Measurements from ENCODE around the gene ACSL3.
"Not testable (repeated sequence)": the region's sequence is repeated elsewhere in the genome, so short reads cannot be mapped to it uniquely, and the experiment has no call there.

Gene ACSL3

DNA sequence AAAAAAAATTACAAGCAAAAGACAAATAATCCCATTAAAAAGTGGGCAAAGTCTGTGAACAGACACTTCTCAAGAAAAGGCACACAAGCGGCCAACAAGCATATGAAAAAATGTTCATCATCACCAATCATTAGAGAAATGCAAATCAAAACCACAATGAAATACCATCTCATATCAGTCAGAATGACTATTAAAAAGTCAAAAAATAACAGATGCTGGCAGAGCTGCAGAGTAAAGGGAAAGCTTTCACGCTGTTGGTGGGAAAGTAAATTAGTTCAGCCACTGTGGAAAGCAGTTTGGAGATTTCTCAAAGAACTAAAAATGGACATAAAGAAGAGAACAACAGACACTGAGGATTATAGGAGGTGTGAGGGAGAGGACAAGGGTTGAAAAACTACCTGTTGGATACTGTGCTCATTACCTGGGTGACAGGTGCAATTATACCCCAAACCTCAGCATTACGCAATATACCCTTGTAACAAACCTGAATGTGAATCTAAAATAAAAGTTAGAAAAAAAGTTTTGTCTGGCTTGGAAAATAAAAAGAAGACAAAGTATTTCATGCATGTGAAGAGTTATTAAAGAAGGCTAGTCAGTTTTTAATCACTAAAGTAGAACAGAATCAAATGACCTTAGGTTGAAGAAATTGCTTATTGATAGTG, 8.7 kb upstream of the ACSL3 start:
- DNase-seq (ENCODE audit: low read depth in 3 of 3): no peak

DNA sequence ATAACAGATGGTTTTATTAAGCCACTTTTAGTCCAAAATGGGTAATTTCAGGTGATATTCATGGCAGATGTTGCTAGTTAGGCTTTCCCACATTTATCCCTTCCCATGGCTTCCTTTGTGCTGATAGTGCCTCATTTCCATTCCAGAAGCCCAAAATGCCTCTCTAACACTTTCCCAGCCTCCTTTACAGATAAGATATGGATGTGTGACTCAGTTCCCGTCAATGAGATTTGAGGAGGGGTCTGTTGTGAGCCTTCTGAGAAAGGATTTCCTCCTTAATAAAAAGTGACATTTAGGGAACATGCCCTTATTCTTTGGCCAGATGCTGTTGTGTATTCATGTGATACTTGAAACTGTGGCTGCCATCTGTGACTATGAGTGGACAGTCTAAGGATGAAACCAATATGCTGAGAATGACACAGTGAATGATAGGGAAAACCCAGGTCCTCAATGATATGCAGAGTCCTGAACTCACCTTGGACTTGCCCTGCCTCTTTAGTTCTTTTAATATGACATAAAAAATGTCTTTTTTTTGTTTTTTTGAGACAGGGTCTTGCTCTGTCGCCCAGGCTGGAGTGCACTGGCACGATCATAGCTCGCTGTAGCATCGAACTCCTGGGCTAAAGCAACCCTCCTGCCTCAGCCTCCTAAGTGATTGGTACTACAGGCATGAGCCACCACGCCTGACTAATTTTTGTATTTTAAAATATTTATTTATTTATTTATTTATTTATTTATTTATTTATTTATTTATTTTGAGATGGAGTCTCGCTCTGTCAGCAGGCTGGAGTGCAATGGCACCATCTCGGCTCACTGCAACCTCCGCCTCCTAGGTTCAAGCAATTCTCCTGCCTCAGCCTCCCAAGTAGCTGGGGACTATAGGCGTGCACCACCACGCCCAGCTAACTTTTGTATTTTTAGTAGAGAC, 5.8 kb upstream of the ACSL3 start:
- no peak for DNase-seq (ENCODE audit: low read depth in 3 of 3)

DNA sequence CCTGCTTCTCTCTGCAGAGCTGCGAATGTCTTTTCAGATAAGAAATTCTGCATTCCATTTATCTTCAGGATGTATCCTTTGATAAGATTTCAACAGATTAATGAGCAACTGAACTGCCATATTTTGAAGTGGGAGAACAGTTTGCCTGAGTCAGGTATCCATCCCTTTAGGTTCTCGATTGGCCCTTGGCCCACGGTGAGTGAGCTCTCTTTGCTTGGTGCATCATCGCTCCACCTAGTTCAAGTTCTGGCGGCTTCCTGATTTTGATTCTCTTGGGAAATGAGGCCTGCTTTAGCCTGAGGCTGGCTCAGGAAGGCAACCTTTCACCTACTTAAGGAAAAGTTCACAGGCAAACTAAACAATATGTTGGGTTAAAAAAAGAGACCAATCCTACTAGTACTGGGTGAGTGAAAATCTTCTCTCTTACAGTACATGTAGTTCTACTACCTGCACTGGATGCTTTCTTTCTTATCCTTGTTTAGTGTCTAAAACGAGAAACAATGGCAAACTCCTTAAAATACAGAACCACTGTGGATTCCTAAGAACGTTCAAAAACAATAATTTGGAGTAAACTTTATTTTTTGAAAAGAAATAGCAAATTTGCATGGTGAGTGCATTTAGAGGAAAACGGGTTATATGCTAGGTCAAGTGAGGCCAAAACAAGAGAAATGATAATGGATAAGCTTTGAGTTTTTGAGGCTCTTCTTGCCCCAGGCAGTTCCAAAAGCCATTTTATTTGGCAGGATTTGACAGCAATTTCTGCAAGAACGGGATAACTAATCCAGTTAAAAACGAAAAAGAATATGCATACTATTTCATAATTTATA, 837 bp upstream of the ACSL3 start:
- DNase-seq (ENCODE audit: low read depth in 3 of 3): no peak

DNA sequence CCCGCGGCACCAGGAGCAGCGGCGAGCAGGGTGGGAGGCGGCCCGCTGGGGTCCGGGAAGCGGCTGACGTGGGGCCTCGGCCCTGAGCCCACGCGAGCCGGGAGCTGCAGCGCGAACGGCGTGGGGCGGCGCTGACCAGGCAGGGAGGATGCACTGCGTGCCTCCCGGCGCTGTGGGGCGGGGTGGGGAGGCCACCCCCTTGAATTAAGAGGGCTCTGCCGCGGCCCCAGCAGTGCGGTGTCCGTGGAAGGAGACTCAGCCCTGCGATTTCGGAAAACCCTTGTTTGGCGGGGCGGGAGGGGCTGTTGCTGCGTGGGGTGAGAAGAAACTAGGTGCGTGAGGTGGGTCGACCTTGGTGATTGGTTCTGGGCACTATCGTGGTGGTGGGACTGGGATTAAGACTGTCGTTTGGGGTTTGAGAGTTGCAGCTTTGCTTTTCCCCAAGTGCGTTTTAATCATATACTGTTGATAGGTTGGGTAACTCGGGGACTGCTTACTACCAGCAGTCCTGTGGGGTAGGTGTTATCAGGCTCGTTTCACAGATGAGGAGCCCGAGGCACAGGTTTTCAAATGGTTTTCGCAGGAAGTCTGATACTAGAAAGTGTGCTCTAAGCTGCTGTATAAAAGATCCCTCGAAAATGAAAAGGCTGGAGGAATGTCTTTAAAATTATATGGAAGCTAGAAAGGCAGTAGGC, 722 bp downstream of the ACSL3 start:
- peak; percentile 2 to 23 (median 3) for DNase-seq (ENCODE audit: low read depth in 3 of 3)

DNA sequence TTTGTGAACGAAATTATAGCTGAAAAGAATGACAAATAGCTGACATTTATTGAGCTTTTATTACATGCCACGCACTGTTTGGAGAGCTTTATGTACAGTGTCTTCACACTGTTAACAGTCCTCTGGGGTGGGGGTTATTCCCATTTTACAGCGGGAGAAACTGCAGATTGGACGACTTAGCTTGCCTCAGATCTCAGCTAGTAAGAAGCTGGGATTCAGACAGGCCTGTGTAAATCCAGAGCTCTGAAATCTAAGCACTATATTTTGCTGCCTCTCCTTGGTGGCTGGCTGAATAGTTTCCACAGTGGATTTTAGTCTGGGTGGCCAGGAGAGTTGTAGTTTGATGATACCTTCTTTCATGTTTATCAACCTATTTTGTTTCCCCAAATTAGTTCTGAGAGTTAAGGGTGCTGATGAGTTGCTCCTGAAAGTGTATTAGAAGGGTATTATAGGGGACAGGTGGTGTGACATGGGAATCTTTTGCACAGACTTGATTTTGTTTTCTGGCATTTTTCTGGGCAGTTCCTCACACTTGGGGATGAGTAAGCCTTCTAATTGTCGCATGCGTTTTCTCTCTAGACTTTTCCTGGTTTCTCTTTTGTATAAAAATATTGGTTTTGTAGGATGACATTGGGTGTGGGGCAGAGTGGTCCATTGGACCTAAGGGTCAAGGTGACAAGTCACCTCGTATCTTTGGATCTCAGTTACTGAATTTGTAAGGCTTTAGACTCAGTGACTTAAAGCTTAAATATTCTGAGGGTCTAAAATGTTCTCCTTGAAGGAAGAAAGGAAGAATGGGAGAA, 1.5 kb downstream of the ACSL3 start:
- no peak for DNase-seq (ENCODE audit: low read depth in 3 of 3)

DNA sequence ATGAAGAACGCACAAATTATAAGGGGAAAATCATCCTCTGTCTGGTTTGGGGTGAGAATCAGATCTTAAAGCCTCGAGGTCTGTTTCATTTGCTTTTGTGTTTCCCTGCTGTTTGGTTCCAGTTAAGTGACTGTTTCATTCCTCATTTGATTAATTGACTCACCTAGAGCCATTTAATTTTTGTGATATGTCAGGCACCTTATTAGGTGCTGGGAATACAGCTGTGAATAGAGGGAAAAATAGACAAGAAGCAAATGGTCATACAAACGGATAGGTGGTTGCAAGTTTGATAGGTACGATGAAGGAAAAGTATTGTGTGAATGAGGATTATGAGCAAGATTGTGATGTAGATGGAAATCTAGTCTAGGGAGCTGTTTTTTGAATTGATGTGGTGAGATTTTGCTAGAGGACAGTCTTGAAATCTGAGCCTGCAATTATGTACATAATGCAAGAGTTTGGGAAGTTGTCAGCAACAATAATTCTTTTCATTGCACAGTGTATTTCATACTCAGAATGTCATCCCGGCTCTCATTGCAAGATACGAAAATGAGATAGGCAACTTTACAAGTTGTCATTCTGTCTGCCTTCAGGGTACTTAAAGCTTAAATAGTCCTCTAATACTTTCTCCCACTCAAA, 2.2 kb downstream of the ACSL3 start:
- DNase-seq (ENCODE audit: low read depth in 3 of 3): no peak

DNA sequence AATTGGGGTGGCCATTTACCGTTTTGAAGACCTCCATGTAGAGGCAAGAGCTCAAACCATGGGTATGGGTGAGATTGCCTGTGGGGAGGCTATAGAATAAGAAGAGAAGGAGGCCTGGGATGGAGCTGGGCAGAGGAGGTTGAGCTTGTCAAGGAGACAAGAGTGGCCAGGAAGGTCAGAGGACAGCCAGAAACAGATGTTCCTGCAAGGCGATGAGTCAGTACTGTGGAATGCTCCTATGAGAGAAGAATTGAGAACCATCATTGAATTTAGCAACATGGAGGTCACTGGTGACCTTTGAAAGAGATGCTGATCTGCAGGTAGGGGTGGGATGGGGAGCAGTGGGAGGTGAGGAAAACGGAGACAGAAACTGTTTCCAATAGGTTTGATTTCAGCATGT, 3.5 kb downstream of the ACSL3 start:
- DNase-seq (ENCODE audit: low read depth in 3 of 3): no peak

DNA sequence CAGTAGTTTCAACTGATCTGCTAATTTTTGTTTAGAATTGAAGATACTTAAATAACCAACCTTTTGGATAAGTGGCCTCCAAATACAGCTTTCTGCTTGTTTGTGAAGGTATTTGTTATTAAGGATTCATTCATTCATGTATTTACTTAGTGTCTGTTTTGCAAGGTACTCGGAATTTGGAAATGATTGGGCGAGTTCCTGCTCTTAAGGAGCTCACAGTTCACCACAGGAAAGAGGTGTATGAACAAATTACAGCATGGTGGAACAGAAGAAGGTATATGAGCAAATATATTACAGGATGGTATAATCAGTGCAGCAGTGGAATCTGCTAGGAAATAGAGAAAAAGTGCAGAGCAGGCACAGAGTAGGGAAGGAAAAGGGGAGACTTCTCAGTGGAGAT, 4.5 kb downstream of the ACSL3 start:
- no peak for DNase-seq (ENCODE audit: low read depth in 3 of 3)

DNA sequence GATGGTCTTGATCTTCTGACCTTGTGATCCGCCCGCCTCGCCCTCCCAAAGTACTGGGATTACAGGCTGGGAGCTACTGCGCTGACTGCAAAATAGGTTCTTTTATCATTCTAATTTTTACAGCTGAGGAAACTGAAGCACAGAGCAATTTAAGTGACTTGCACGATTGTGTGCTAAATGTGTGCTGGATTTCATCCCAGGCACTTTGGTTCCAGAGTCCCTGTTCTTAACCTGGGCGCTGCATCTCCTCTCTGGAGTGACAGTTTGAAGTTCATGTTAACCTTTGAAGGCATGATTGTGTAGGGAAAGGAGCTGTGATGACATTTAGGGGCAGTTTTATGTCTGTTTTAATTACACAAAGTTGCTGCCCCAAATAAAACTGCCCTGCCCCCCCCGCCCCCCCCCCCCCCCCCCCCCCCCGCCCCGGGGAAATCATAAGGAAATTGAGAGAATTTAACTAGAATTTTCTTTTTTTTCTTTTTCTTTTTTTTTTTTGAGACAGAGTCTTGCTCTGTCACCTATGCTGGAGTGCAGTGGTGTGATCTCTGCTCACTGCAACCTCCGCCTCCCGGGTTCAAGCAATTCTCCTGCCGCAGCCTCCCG, 5.6 kb downstream of the ACSL3 start:
- no peak for DNase-seq (ENCODE audit: low read depth in 3 of 3)

DNA sequence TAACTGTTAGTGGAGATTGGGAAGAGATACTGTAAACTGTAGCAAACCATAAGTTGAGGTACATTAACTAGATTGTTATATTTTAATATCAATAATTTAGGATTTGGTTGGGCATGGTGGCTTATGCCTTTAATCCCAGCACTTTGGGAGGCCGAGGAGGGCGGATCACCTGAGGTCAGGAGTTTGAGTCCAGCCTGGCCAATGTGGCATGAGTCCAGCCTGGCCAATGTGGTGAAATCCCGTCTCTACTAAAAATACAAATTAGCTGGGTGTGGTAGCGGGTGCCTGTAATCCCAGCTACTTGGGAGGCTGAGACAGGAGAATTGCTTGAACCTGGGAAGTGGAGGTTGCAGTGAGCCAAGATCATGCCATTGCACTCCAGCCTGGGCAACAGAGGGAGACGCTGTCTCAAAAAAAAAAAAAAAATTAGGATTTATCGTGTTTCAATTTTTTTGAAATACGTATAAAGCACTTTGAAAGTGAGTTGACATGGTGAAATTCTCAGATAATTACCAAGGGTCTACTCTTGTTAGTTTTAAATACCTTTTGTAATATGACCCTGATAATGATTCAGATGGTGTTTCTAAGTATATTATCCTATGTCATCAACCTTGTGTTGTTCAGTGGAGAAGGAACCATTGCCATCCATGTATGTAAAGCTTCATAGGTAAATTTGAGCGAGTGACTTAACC, 7.9 kb downstream of the ACSL3 start:
- not testable (repeated sequence) for DNase-seq (ENCODE audit: low read depth in 3 of 3)

DNA sequence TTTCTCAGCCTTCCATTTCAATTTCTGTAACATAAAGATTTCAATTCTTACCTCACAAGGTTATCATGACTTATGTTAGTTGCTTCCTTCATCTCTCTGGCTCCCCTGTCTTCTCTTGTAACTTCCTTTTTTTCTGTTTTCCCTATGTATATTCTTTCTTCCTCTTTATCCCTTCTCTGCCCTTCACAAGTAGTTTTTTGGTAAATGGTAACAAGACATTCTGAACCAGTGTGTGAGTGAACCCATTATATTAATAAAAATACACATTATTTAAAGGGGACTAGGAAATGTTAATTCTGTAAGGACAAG, 8.4 kb downstream of the ACSL3 start:
- no peak for DNase-seq (ENCODE audit: low read depth in 3 of 3)

DNA sequence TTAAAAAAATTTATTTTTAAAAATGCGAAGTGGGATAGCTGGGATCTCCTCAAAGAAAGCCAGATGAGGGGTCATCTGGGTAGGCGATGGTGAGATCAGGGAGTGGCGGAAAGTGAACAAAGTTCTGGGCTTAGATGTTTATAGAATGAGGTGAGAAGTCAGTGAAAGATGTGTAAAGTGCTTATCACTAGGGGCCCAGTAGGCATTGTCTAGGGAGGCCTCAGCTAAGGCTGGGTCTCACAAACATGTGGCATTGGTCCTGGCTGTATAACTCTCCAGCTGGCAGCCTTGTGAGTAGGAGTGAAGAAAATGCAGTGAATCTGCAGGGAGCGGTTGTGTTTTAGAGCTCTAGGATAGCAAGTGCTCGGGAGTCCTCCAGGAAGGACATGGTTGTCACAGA, 10.5 kb downstream of the ACSL3 start:
- DNase-seq (ENCODE audit: low read depth in 3 of 3): no peak

DNA sequence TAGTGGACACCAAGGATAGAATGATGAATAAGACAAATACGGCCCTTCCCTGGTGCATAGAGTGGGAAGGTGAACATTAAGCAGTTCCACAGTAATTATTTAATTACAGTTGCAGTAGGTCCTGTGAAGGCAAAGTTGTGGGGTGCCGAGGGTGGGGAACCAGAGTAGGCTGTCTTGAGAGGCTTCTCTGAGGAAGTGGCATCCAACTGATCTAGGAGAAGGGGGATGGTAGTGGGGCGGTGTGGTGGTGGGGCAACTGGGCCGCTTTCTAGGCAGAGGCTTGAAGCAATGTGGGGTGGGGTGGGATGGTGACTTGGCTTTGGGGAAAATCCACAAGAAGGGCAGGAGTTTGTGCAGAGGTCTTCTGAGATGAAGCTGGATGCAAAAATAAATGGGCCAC, 11.7 kb downstream of the ACSL3 start:
- DNase-seq (ENCODE audit: low read depth in 3 of 3): no peak

DNA sequence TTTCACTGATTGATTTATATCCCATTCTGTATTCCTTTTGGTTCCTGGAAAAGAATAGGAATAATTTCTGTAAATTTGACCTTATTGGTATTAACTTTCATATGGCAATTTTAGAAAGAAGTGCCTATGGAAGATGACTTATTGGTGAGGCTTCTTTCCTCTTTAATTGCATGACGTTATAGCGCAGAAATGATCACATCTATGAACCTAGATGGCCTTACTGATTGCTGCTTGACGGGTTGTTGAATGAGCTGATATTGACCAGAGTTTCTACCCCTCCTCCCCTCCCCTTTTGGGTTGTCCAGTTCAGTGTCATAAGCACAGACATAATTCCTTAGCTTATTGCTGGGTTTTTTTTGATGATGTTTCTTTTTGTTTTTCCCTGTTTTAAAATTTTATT, 14.6 kb downstream of the ACSL3 start:
- no peak for DNase-seq (ENCODE audit: low read depth in 3 of 3)

DNA sequence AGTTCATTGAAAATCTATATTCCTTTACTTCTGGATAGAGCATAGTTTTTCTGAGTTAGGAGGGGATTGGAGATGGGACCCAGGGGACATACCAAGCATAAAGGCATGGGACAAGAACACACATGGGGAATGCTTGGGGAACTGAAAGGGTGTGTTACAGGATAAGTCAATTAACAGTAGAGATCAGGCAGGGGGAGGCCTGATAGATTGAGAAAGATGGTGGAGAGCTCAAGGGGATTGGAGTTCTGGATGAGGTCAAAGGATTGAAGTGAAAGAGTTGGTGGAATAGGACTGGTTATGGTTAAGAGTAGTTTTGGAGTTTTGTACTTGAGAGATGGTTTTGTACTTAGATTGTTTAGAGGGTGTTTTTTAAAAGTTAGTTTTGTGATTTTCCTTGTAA, 16.1 kb downstream of the ACSL3 start:
- DNase-seq (ENCODE audit: low read depth in 3 of 3): no peak

DNA sequence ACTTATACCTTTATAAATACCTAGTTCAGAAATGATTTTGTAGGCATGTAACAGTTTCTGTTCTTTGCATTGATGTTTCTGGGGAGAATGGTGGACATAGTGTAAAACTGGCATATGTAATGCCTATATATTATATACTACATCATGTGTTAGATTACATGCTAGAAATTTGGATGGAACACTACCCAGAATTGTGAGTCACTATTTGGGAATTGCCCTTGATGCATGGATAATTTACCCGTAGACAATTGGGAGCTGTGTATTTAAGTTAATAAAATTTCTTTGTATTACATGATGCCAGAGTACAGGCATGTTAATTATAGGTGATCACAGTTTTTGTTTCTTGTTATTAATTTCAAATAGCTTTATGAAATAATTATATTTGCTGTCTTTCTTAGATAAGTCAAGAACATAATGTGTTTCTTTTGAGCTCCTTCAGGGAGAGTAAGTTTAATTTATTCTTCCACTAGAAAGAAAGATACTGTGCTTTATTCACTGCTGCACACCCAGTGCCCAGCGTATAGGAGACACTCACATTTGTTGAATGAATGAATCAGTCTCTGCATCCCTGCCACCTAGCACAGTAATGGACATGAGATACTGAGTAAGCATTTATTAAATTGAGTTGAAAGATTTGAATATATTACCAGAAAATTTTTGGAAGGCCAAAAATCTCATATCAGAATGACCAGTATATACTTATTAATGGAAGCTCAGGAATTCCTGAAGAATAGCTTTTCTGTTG, 16.9 kb downstream of the ACSL3 start:
- no peak for DNase-seq (ENCODE audit: low read depth in 3 of 3)

DNA sequence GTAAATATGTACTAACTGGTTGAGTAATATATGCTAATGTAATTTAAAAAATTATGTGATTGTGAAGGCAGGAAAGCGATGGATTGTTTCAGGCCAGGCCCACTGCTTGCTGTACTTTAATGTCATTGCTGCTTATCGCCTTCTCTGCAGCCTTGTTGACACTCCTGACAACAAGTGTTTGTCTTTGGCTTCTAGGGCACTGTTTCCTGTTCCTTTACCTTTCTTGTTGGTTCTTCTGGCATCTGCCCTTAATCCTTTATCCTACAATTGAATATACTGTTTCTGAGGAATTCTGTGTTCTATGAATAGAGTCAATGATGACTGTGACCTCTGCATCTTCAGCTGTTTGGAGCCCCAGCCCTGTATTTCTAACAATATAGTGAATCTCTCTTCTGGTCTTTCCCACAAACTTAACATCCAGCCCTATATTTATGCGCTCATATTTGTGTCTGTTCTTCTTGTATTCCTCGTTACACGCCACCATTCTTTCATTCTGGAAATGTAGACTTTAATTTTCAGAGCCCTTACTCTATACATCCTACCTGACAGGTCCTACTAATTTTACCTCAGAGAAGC, 17.6 kb downstream of the ACSL3 start:
- DNase-seq (ENCODE audit: low read depth in 3 of 3): no peak

DNA sequence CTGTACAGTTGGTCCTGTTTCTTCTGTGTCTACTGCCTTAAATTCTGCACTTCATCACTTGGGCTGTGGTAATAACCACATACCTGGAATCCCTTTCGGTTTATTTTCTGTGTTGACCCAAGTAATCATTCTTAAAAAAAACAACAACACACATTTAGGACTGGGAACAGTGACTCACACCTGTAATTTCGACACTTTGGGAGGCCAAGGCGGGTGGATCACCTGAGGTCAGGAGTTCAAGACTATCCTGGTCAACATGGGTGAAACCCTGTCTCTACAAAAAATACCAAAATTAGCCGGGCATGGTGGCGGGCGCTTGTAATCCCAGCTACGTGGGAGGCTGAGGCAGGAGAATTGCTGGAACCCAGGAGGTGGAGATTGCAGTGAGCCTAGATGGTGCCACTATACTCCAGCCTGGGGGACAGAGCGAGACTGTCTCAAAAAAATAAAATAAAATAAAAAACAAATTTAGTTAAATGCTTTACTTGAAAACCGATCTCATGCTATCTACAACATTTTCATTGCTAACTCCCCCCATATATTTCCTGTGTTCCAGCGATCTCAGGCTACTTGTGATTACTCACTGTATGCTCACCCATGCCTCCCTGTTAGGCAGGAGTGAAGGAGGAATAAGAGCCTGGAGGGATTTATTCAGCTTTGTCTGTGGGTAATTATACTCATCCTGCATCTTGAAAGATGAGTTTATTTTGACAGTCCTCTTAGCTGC, 18.2 kb downstream of the ACSL3 start:
- no peak for DNase-seq (ENCODE audit: low read depth in 3 of 3)

All from stimulated activated CD4-positive, alpha-beta T cell treated with anti-CD3 and anti-CD28 coated beads, TNF-alpha, amount 100 ng/mL, for 4 hours (primary cell).